Measurements from ENCODE around the gene NRL.
A peak's percentile ranks its signal among the peaks of the same experiment; 100 is the strongest.

The NRL gene

GRCh38 chr14:24114532-24115421 lies at the start of gene NRL, which contains the start of gene DCAF11:
NRL (minus strand) TSS chr14:24114949; CDS start chr14:24082848, 32,101 bp downstream.
DCAF11 (plus strand) TSS chr14:24114777; CDS start chr14:24115595, 818 bp downstream.
- DNase-seq = peak; percentile 100

- no peak for DNase-seq
Measured at GRCh38 chr14:24162093-24162492, 47.3 kb upstream of the NRL start.

- DNase-seq = peak; percentile 96
Measured at GRCh38 chr14:24160850-24161804, 46.4 kb upstream of the NRL start, which contains the start of gene IRF9. IRF9 (plus strand) TSS chr14:24161265; CDS start chr14:24162145, 880 bp downstream.

- no peak for DNase-seq
Measured at GRCh38 chr14:24160499-24160849, 45.7 kb upstream of the NRL start.

GRCh38 chr14:24159777-24160498 lies 45.2 kb upstream of the NRL start:
- DNase-seq = no peak

- no peak for DNase-seq
Measured at GRCh38 chr14:24157331-24157730, 42.6 kb upstream of the NRL start.

GRCh38 chr14:24156840-24157239 lies 42.1 kb upstream of the NRL start:
- DNase-seq = no peak

- DNase-seq = no peak
Measured at GRCh38 chr14:24155100-24155499, 40.4 kb upstream of the NRL start.

- no peak for DNase-seq
Measured at GRCh38 chr14:24151404-24152080, 36.8 kb upstream of the NRL start.

GRCh38 chr14:24150993-24151392 lies 36.2 kb upstream of the NRL start:
- no peak for DNase-seq

- no peak for DNase-seq
Measured at GRCh38 chr14:24150567-24150966, 35.8 kb upstream of the NRL start.

- DNase-seq = no peak
Measured at GRCh38 chr14:24150061-24150460, 35.3 kb upstream of the NRL start.

- no peak for DNase-seq
Measured at GRCh38 chr14:24149302-24149969, 34.7 kb upstream of the NRL start.

GRCh38 chr14:24147761-24148428 lies 33.1 kb upstream of the NRL start:
- DNase-seq = no peak

GRCh38 chr14:24146978-24147760 lies 32.4 kb upstream of the NRL start, which contains the start of gene RNF31:
RNF31 (plus strand) TSS chr14:24147498; CDS start chr14:24147699, 201 bp downstream.
- peak; percentile 99 for DNase-seq

- DNase-seq = peak; percentile 98
Measured at GRCh38 chr14:24146453-24146977, 31.8 kb upstream of the NRL start, which contains the start of gene PSME2. PSME2 (minus strand) TSS chr14:24146610; CDS start chr14:24146581, 29 bp downstream.

GRCh38 chr14:24145690-24146452 lies 31.1 kb upstream of the NRL start:
- DNase-seq = peak; percentile 42

- DNase-seq = no peak
Measured at GRCh38 chr14:24145219-24145618, 30.5 kb upstream of the NRL start.

GRCh38 chr14:24144451-24144850 lies 29.7 kb upstream of the NRL start:
- no peak for DNase-seq

Measured in NCI-H345 (cell line).